Stimulated activated CD4-positive, alpha-beta T cell treated with anti-CD3 and anti-CD28 coated beads, Interleukin-15, amount 100 ng/mL, for 1 hour (primary cell): ENCODE data around the gene P2RX2.
"Not testable (repeated sequence)": the region's sequence is repeated elsewhere in the genome, so short reads cannot be mapped to it uniquely, and the experiment has no call there.

ENCODE experiments used
- DNase-seq, 2 donors: peaks; one replicate each; pipeline ENCODE4 v3.0.0-alpha.2; 2020; ENCODE audit warnings: low read depth in 1 of 2, low spot score in 1 of 2

The P2RX2 gene

DNA sequence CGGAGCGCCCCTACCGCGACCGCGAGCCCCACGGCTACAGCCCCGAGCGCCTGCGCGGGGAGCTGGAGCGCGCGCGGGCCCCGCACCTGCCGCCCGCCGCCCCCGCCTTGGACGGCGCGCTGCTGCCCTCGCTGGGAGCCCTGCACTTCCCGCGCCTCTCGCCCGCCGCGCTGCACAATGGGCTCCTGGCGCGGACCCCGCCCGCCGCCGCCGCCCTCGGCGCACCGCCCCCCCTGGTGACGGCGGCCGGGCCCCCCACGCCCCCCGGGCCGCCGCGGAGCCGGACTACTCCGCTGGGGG is 35.2 kb upstream of the P2RX2 start:
- DNase-seq, result no peak

DNA sequence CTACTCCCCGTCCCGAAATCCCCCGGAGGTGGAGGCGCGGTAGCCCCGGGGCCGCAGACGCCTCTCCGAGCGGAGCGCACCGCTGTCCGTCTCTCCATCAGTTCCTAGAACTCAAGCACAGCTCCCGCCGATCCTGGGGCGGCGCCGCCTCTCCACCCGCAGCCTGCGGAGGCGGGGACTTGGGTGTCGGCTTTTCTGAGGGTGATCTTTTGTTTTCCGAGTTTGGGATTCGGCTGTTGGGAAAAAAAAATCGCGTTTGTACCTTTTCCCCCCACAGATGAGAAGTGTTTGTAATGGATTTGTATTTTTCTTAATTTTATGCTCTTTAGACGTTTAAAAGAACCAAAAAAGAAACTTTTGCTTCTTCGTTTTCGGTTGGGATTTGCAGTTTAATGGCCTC is 34.8 kb upstream of the P2RX2 start:
- no peak for DNase-seq

DNA sequence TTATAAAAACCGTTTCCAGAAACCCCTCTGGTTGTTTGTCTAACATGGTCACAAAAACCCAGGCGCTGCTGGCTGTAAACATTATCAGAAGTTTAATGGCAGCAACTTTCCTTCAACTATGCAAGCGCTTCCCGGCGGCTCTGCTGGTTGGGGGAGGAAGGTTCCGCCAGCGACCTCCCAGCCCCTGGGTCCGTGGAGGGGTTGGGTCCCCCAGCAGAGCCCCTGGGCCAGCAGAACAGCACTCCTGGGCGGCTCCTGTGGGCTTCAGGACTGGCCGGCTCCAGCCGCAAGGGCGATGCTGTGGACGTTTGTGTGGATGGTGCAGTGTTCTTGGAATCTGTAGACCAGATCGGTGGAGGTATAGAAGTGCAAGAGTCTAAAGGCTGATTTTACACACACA is 34.1 kb upstream of the P2RX2 start:
- no peak for DNase-seq

GRCh38 chr12:132585177-132585576 is 33.4 kb upstream of the P2RX2 start:
- DNase-seq, result no peak

GRCh38 chr12:132586929-132587328 is 31.6 kb upstream of the P2RX2 start:
- DNase-seq, result no peak

DNA sequence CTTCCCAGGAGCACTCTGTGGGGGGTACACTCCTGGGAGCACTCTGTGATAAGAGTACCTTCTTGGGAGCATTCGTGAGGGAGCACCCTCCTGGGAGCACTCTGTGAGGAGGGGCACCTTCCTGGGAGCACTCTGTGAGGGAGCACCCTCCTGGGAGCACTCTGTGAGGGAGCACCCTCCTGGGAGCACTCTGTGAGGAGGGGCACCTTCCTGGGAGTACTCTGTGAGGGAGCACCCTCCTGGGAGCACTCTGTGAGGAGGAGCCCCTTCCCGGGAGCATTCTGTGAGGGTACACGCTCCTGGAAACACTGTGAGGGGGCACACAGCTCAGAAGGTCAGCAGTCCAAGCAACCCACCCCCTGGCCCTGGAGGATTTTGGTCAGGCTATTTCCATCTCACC is 30.8 kb upstream of the P2RX2 start:
- DNase-seq, result no peak

- no peak for DNase-seq
These were observed 30.3 kb upstream of the P2RX2 start for GRCh38 chr12:132588319-132588718.

GRCh38 chr12:132588821-132589669 is 29.5 kb upstream of the P2RX2 start:
- no peak for DNase-seq

DNA sequence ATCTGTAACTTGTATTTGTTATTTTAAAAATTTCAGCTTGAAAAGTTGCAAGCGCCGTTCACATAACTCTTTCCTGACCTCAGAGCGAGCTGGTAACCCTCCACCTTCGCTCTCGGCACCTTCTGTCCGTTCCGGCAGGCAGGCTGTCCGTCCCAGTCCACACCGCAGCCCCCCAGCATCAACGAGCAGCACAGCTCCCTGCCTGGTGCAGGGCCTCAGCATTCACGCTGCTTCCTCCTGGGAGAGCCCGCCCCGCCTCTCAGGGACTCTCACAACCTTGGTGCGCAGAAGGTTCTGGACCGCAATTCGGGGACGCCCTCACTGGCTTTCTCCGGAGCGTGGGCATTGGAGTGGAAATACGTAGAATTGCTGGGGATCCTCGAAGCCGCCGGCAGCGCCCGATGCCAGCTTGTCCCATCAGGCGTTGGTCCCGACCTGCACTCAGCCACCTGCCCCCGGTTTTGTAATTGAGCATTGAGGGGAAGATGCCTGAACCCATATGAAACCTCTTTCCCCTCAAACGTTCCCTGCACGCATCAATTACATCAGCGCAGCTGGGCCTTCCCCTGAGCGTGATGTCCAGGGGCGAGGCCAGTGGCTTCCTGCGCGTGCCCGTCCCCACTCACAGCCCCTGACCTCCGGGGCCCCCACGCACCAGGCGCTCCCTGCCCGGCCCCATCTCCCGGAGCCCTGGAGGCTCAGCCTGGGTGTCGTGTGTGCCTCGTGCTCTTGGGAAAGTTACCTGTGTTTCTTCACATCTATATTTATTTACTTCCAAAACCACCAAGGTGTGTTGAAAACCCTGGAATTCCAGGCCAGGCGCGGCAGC is 27.3 kb upstream of the P2RX2 start:
- DNase-seq, result no peak

- DNase-seq, result no peak
These were observed 26.1 kb upstream of the P2RX2 start for GRCh38 chr12:132592282-132592970.

- DNase-seq, result no peak
These were observed 25.5 kb upstream of the P2RX2 start for GRCh38 chr12:132593071-132593470.

GRCh38 chr12:132593521-132593920 is 25.1 kb upstream of the P2RX2 start:
- no peak for DNase-seq

GRCh38 chr12:132593938-132594358 is 24.6 kb upstream of the P2RX2 start:
- DNase-seq, result no peak

- DNase-seq, result no peak
These were observed 23.4 kb upstream of the P2RX2 start for GRCh38 chr12:132595183-132595582.

DNA sequence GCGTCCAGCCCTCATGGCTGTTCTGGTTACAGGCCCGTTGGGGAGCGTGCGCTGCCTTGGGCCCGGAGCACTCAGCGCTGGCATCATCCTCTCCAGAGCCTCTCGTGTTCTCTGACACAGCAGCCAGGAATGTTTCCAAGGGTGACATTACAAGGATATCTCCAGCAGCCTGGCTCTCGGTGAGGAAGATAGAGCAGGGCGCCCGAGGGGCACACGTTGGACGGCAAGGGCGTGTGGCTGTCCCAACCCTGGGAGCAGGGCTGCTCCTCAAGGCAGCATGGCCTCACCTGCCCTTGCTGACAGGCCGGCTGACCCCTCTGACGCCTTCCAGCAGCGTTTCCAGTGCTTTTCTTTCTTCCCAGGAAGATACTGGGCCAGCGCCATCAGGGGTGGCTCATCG is 22.6 kb upstream of the P2RX2 start:
- no peak for DNase-seq

- no peak for DNase-seq
These were observed 21.0 kb upstream of the P2RX2 start for GRCh38 chr12:132597333-132598316.

DNA sequence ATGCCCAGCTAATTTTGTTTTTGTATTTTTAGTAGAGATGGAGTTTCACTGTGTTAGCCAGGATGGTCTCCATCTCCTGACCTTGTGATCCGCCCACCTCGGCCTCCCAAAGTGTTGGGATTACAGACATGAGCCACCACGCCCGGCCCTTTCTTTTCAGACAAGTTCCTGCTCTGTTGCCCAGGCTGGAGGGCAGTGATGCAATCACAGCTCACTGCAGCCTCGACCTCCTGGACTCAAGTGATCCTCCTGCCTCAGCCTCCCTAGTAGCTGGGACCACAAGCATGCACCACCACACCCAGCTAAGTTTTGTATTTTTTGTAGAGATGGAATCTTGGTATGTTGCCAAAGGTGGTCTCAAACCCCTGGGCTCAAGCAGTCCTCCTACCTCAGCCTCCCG is 19.1 kb upstream of the P2RX2 start:
- DNase-seq, result not testable (repeated sequence)

DNA sequence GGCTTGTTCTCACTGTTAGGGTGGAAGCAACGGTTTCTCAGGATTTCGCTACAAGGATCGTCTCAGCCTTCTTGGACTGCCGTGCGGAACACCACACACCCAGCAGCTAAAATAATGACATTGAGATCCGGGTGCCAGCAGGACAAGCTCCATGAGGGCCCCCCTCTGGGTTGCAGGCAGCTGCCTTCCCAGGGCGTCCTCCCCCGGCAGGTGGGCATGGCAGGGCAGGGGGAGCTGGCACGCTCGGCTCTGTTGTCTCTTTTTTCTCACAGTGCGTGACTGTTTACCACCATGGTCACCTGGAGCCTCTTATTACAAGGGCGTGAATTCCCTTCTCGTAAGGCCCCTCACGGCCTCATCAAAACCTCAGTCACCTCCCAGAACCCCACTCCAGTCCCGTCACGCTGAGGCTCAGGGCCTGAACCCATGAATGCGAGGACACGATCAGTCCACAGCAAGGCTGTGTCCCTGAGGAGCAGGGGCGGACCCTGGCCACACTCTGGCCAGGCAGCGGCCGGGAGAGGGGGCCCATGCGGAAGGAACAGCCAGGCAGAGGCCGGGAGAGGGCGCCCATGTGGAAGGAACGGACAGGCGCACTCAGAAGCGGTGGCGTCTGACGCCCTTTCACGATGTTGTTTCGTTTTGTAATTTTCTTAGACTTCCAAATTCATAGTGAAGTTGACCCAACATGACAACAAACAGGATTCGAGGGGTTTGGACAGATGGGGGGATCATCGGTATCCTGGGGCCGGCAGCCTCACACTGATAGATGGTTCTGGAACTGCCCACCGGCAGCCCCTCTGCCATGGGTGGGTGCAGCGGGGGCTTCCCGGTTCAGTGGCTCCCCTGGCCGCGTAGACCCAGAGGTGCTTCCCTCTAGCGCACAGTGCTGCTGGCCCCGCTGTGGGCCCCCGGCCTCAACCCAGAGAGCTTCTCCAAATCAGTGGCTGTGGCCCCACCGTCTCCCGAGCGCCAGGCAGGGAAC is 18.2 kb upstream of the P2RX2 start:
- DNase-seq, result no peak

DNA sequence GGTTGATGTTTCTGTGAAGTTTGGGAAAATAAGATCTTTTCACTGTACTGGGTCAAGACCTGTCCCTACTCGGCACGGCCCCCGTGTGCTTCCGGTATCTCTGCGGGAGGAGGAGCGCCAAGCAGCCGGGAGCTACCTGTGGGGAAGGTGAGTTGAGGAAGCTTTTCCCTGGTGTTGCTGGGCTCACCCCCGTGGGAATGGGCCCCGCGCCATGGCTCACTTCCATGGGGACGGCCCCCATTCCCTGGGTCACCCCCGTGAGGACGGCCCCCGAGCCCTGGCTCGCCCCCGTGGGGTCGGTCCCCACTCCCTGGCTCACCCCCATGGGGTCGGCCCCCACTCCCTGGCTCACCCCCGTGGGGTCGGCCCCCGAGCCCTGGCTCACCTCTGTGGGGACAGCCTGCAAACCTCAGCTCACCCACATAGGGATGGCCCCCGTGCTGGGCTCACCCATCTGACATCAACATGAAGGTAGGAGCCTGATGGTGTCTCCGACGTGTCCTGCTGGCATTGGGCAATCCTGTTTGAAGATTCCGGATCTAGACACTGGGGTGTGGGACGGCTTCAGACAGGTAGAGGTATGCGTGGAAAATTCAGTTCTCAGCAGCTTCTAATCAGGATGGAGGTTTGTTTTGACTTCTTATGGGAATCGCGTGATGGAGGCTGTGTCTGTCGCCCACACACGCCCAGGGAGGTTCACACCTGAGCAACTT is 17.2 kb upstream of the P2RX2 start:
- DNase-seq, result no peak
